ENCODE results near the gene TENM3. TPM values are rescaled to one million over a fixed set of nuclear protein-coding genes. Genes with fewer than 3 reads are reported as not detected.

The TENM3 gene
- total and polyA plus RNA-seq, 2 of the 8 experiments (the other 6 are each of a cell fraction or from before 2014, with no cell fraction given), result 36.9 to 69.3 TPM

DNA sequence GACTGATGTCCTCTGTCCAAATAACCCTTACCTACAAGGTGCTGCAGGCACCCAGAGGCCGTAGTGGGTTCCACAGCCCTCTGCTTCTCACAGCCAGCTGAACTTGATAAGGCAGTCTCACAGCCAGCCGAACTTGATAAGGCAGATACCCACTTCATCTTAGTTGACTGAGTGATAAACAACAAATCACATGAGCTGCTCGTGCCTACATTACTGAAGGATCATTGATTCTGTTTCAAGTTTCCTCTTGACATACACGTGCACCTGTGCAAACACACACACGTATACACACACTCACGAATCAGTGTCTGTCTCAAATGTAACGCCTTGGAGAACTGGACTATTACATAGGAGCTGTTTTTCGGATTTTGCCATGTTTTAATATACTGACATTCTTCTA lies 397.7 kb downstream of the TENM3 start (continued):
- TF ChIP-seq SRF (IDR thresholded peaks at IDR 0.05; ENCODE audit: low read depth, low read length) (no peak), NANOG (IDR thresholded peaks at IDR 0.05; ENCODE audit: insufficient read depth, low read depth, low read length, poor library complexity, severe bottlenecking) (no peak)
